Gastroesophageal sphincter (tissue), 4 donors: ENCODE data around the gene TMCC1. TPM values are rescaled to one million over a fixed set of nuclear protein-coding genes. Genes with fewer than 3 reads are reported as not detected.

ENCODE experiments used
- ATAC-seq: fragments of 150-250 bp; one replicate; pipeline ENCODE4 v1.9.1; 2016; ENCODE audit warnings: mild to moderate bottlenecking, moderate library complexity
- H3K27ac ChIP-seq, 4 donors: fragments of 200-600 bp; sonication (generic) in 3 of 4; 1 replicate in 3 of 4; 2 replicates in 1 of 4; pipeline ENCODE4 v1.5.1; 2016 to 2019
- H3K27me3 ChIP-seq: fragments of 200-600 bp; sonication (generic); one replicate; pipeline ENCODE4 v1.5.1; 2019
- H3K36me3 ChIP-seq, 2 donors: fragments of 200-600 bp; sonication (generic); one replicate each; pipeline ENCODE4 v1.5.1; 2019; ENCODE audit warnings: control low read depth in 1 of 2
- H3K4me1 ChIP-seq, 3 donors: fragments of 200-600 bp; sonication (generic); 1 replicate in 2 of 3; 2 replicates in 1 of 3; pipeline ENCODE4 v1.5.1; 2016 to 2019; ENCODE audit warnings: control low read depth in 2 of 3
- H3K4me3 ChIP-seq, 2 donors: fragments of 200-600 bp; sonication (generic); one replicate each; pipeline ENCODE4 v1.5.1; 2019; ENCODE audit warnings: mild to moderate bottlenecking in 1 of 2, moderate library complexity in 1 of 2
- H3K9me3 ChIP-seq, 3 donors: fragments of 200-600 bp; sonication (generic); one replicate each; pipeline ENCODE4 v1.5.1; 2017 to 2019; ENCODE audit warnings: control low read depth in 2 of 3
- EP300 ChIP-seq: sonication (generic); formaldehyde crosslinking; IDR thresholded peaks from one replicate; pipeline ENCODE4 v1.6.1; 2017; ENCODE audit warnings: antibody characterized with exemption, mild to moderate bottlenecking
- POLR2A ChIP-seq, 2 donors: fragments of 450-650 bp; IDR thresholded peaks; one replicate each; pipeline ENCODE4 v1.6.1; 2017; ENCODE audit warnings: antibody characterized with exemption in 2 of 2, mild to moderate bottlenecking in 2 of 2, moderate library complexity in 1 of 2
- POLR2AphosphoS5 ChIP-seq: sonication (generic); formaldehyde crosslinking; IDR thresholded peaks from one replicate; pipeline ENCODE4 v1.6.1; 2017; ENCODE audit warnings: antibody characterized with exemption
- WGBS, 2 donors: methylation state at CpG; one replicate each; pipeline ENCODE4 v1.1.5; 2018; ENCODE audit warnings: low coverage in 1 of 2; 5-methylcytosine and 5-hydroxymethylcytosine counted together
- total RNA-seq, 4 donors: library from RNA; depleted of rRNA; stranded (reverse); fragments of >200 nt; gene quantifications; one replicate each; pipeline ENCODE4 v1.1.0, GENCODE V29; 2016
- TF ChIP-seq, protein P1 (sequence below), 4 experiments: fragments of 200-600 bp in 2 of 4; fragments of 450-650 bp in 2 of 4; sonication (generic) in 1 of 4; IDR thresholded peaks; one replicate each; pipeline ENCODE4 v1.5.1; 2017 to 2019; ENCODE audit warnings: antibody characterized with exemption in 4 of 4, mild to moderate bottlenecking in 2 of 4, moderate library complexity in 2 of 4

Gene TMCC1
- total RNA-seq, 4 donors from 2014 or later, result 20.3 to 32.7 (median 28.1) TPM

DNA sequence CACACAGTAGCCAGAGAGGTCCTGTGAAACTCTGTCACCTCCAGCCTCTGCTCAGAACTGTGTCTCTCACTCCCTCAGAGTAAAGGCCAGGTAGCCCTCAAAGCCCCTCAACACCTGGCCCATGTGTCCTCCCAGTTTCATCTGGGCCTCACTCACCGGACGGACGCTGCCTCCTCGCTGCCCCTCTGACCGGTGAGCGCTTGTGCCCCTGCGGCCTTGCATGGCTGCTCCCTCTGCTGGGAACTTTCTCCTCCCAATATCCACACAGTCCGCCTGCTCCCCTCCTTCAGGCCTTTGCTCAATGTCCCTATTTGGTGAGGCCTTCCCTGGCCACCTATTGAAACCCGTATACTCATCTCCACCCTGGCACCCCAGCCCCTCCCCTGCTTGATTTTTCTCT is 44.2 kb upstream of the TMCC1 start:
- no peak for ATAC-seq
- H3K9me3 ChIP-seq, result no peaks in the 10 kb centered on the region
- H3K27ac ChIP-seq, result no peak overlapping the region
- WGBS, 2 donors, result 80 to 88% methylated on average over 9 of the region's 9 CpGs
- H3K4me1 ChIP-seq, result peaks cover 0 to 5% (median 0%) of the 10 kb centered on the region in 3 donors
- no peaks in the 10 kb centered on the region for H3K36me3 ChIP-seq
- TF ChIP-seq POLR2A (IDR thresholded peaks at IDR 0.05) (no peak), POLR2AphosphoS5 (no peak), EP300 (no peak)
- TF ChIP-seq, protein P1, sequence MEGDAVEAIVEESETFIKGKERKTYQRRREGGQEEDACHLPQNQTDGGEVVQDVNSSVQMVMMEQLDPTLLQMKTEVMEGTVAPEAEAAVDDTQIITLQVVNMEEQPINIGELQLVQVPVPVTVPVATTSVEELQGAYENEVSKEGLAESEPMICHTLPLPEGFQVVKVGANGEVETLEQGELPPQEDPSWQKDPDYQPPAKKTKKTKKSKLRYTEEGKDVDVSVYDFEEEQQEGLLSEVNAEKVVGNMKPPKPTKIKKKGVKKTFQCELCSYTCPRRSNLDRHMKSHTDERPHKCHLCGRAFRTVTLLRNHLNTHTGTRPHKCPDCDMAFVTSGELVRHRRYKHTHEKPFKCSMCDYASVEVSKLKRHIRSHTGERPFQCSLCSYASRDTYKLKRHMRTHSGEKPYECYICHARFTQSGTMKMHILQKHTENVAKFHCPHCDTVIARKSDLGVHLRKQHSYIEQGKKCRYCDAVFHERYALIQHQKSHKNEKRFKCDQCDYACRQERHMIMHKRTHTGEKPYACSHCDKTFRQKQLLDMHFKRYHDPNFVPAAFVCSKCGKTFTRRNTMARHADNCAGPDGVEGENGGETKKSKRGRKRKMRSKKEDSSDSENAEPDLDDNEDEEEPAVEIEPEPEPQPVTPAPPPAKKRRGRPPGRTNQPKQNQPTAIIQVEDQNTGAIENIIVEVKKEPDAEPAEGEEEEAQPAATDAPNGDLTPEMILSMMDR (IDR thresholded peaks at IDR 0.05), result no peak
- peaks cover 5% of the 10 kb centered on the region for H3K27me3 ChIP-seq
- no peak overlapping the region for H3K4me3 ChIP-seq

DNA sequence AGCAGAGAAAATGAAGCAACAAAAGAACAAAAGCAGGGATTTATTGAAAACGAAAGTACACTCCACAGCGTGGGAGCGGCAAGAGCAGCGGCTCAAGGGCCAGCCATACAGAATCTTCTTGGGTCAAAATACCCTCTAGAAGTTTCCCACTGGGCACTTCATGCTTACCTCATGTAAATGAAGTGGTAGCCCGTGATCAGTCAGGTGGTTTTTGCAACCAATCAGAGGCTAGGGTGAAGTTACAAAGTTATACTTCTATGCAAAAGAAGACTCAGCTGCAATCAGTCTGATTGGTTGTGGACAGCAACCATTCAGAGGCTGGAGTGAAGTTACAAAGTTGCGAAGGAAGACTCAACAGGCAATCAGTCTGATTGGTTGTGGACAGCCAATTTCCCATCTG is 43.2 kb upstream of the TMCC1 start:
- H3K4me3 ChIP-seq, result peak overlapping the region; percentile 26 to 36
- peaks cover 0 to 5% (median 0%) of the 10 kb centered on the region in 3 donors for H3K4me1 ChIP-seq
- H3K36me3 ChIP-seq, result no peaks in the 10 kb centered on the region
- peak overlapping the region in 1 of 4 donors; percentile 52 for H3K27ac ChIP-seq
- H3K27me3 ChIP-seq, result peaks cover 5% of the 10 kb centered on the region
- ATAC-seq, result peak; percentile 60
- TF ChIP-seq, protein P1 (IDR thresholded peaks at IDR 0.05), result no peak
- TF ChIP-seq EP300, result no peak
- TF ChIP-seq POLR2AphosphoS5, result no peak
- no peak for TF ChIP-seq POLR2A (IDR thresholded peaks at IDR 0.05)
- H3K9me3 ChIP-seq, result no peaks in the 10 kb centered on the region
- WGBS, 2 donors, result 17 to 48% methylated on average over 4 to 6 of the region's 6 CpGs

DNA sequence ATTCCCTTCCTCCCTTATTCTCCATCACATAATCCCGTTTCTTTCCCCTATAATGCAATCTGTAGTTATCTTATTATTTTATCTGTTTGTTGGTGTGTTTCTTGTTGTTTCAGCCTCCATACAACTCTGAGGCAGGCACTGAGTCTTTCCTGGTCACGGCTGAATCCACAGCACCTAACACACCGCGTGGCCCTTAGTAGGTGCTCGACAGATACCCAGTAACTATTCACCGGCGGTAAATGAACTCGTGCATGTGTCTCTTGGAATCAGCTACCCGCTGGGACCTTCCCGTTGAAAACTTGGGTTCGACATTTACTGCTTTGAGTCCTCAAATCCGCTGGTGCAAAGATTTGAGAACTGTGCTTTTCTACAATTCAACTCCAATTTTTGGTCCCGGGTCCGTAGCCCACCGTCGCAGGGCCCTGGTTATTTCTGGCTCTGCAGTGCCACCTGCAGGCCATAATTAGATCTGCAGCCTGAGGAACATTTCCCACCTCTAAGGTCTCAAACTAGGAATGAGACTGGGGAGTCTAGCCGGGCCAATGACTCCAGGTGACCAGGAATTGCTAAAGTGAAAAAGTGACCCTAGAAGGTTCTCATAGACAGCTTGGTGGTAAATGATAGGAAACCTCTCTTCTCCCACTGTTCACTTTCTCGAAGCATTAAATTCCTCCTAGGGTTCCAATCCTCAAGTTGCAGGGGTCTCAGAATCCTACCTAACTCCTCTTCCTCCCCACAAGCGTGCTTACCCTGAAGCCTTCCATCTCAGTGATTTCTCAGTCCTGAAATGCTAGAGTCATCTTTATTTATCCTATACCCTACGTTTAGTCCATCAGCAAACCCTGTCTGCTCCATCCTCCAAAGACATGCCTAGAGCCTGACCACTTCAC is 41.0 kb upstream of the TMCC1 start:
- Histone ChIP-seq H3K36me3 (no peaks in the 10 kb centered on the region), H3K4me1 (peaks cover 0 to 5% (median 0%) of the 10 kb centered on the region in 3 donors), H3K27me3 (peaks cover 5% of the 10 kb centered on the region), H3K4me3 (peak overlapping the region in 1 of 2 donors; percentile 22), H3K9me3 (peaks cover 0 to 18% (median 0%) of the 10 kb centered on the region in 3 donors), H3K27ac (no peak overlapping the region)
- WGBS, 2 donors, result 30 to 35% methylated on average over 8 to 17 of the region's 20 CpGs
- ATAC-seq, result no peak
- no peak for TF ChIP-seq EP300
- TF ChIP-seq, protein P1 (IDR thresholded peaks at IDR 0.05), result peak; percentile 87 to 92 (median 88)
- TF ChIP-seq POLR2A (IDR thresholded peaks at IDR 0.05), result no peak
- TF ChIP-seq POLR2AphosphoS5, result no peak

DNA sequence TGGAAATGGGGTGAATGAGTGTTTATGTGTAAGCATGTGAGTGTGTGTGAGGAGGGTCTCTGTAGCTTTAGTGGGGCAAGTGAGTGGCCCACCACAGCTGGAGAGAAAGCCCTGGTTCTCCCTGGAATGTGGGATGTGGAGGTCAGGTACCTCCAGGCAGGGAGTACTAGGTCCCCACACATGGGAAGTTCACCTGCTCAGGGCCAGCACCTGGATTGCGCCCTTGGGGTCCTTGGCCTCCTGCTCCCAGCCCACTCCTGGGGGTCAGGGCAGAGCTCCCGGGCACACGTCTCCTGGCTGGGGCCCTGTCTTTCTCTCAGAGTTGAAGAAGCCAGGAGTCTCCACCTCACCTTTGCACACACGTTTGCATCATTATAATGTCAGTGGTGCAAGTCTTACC is 40.0 kb upstream of the TMCC1 start:
- peaks cover 5% of the 10 kb centered on the region for H3K27me3 ChIP-seq
- no peak overlapping the region for H3K4me3 ChIP-seq
- TF ChIP-seq EP300 (no peak), POLR2A (IDR thresholded peaks at IDR 0.05) (no peak), POLR2AphosphoS5 (no peak)
- TF ChIP-seq, protein P1 (IDR thresholded peaks at IDR 0.05), result no peak
- 71 to 80% methylated on average over 1 to 2 of the region's 4 CpGs for WGBS, 2 donors
- H3K4me1 ChIP-seq, result peaks cover 0 to 5% (median 0%) of the 10 kb centered on the region in 3 donors
- ATAC-seq, result no peak
- no peak overlapping the region for H3K27ac ChIP-seq
- peaks cover 0 to 28% (median 0%) of the 10 kb centered on the region in 3 donors for H3K9me3 ChIP-seq
- no peaks in the 10 kb centered on the region for H3K36me3 ChIP-seq

DNA sequence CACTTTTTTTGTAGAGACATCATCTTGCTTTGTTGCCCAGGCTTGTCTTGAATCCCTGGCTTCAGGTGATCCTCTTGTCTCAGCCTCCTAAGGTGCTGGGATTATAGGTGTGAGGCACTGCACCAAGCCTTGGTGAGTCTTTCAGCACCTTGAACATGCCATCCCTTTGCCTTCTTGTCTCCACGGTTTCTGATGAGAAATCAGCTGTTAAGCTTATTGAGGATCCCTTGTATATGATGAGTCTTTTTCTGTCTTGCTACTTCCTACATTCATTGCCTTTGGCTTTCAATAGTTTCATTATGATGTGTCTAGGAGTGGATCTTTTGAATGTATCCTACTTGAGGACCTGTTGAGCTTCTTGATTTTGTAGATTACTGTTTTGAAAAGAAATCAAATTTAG is 35.9 kb upstream of the TMCC1 start:
- ATAC-seq, result no peak
- Histone ChIP-seq H3K4me1 (peaks cover 0 to 2% (median 0%) of the 10 kb centered on the region in 3 donors), H3K9me3 (peaks cover 0 to 39% (median 0%) of the 10 kb centered on the region in 3 donors), H3K4me3 (no peak overlapping the region), H3K27ac (no peak overlapping the region), H3K36me3 (no peaks in the 10 kb centered on the region), H3K27me3 (peaks cover 14% of the 10 kb centered on the region)
- TF ChIP-seq, protein P1 (IDR thresholded peaks at IDR 0.05), result no peak
- TF ChIP-seq POLR2AphosphoS5 (no peak), POLR2A (IDR thresholded peaks at IDR 0.05) (no peak), EP300 (no peak)
- WGBS, 2 donors, result 83 to 89% methylated on average over 1 of the region's 1 CpG
